Natural killer cell treated with Interleukin-12 subunit alpha and Interleukin-12 subunit beta and Interleukin-15 and Interleukin-18, amount 100 ng/mL, for 72 hours (primary cell): Measurements from ENCODE around the gene ID1. TPM values are rescaled to one million over a fixed set of nuclear protein-coding genes. Genes with fewer than 3 reads are reported as not detected.
"Not testable (repeated sequence)": the region's sequence is repeated elsewhere in the genome, so short reads cannot be mapped to it uniquely, and the experiment has no call there.

ENCODE experiments used
- ATAC-seq, 2 donors: fragments of 150-1000 bp; cut with Tn5 transposase in 1 of 2; sonication (Bioruptor Pico), chemical (Tn5 transposase) in 1 of 2; 2 replicates each; pipeline ENCODE4 v1.10.0; 2021
- DNase-seq: peaks from one replicate; pipeline ENCODE4 v3.0.0; 2022; ENCODE audit warnings: low spot score
- H3K27ac Mint-ChIP-seq, 2 donors: 1 replicate in 1 of 2; 2 replicates in 1 of 2; pipeline ENCODE4 v1.8.0; 2022; ENCODE audit warnings: mixed read lengths in 2 of 2, mild to moderate bottlenecking in 1 of 2, moderate library complexity in 1 of 2
- H3K27me3 Mint-ChIP-seq, 2 donors: 1 replicate in 1 of 2; 2 replicates in 1 of 2; pipeline ENCODE4 v1.8.0; 2022; ENCODE audit warnings: mixed read lengths in 2 of 2
- H3K36me3 Mint-ChIP-seq: one replicate; pipeline ENCODE4 v1.8.0; 2022; ENCODE audit warnings: mixed read lengths
- H3K4me1 Mint-ChIP-seq, 2 donors: 1 replicate in 1 of 2; 2 replicates in 1 of 2; pipeline ENCODE4 v1.8.0; 2022; ENCODE audit warnings: low read depth in 2 of 2, mixed read lengths in 2 of 2, mild to moderate bottlenecking in 1 of 2
- H3K4me3 Mint-ChIP-seq: one replicate; pipeline ENCODE4 v1.8.0; 2022; ENCODE audit warnings: mixed read lengths
- H3K9me3 Mint-ChIP-seq: 2 replicates; pipeline ENCODE4 v1.8.0; 2022; ENCODE audit warnings: mixed read lengths
- total RNA-seq, 2 donors: library from RNA; stranded (reverse); gene quantifications; one replicate each; pipeline ENCODE4 v1.2.3, GENCODE V29; 2022

The ID1 gene
- total RNA-seq, 2 donors from 2014 or later = 0.52 to 1.4 TPM

DNA sequence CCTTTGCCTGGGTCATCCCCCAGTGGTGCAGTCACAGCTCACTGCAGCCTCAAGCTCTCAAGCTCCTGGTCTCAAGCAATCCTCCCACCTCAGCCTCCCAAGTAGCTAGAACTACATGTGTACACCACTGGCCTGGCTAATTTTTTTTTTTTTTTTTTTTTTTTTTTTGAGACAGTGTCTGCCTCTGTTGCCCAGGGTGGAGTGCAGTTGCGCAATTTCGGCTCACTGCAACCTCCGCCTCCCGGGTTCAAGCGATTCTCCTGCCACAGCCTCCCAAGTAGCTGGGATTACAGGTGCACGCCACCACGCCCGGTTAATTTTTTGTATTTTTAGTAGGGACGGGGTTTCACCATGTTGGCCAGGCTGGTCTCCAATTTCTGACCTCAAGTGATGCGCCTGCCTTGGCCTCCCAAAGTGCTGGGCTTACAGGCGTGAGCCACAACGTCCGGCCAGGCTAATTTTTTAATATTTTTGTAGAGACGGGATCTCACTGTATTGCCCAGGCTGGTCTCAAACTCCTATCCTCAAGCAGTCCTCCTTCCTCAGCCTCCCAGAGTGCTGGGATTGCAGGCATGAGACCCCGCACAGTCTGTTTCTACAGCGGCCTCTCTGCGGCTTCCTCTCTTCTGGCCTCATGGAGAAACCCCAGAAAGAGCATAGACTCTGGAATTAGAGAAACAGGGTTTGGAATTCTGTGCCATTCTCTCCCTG lies 25.0 kb upstream of the ID1 start:
- not testable (repeated sequence) for H3K4me3 Mint-ChIP-seq, H3K4me1 Mint-ChIP-seq, H3K36me3 Mint-ChIP-seq, H3K9me3 Mint-ChIP-seq, H3K27ac Mint-ChIP-seq, H3K27me3 Mint-ChIP-seq, DNase-seq, ATAC-seq

DNA sequence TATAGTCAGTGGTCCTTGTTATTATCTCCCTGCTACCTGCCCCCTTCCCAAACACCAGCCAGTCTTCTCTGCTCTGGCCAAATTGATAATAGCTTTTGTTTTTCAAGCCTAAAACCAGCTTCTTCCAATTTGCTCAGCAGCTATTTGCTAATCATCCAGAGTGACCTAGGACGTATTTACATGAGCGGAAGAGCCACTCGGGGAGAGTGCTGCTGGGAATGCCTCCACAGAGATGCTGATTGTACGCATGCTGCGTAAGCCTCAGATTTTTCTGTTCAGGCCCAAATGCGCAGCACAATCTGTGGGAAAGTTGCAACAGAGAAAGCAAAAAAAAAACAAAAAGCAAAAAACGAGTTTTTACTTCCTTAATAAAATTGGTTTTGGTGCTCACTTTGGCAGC lies 24.4 kb upstream of the ID1 start:
- DNase-seq = no peak
- no peak for ATAC-seq
- Mint-ChIP-seq H3K9me3 (no peaks in the 10 kb centered on the region), H3K36me3 (no peaks in the 10 kb centered on the region), H3K27ac (no peak overlapping the region), H3K27me3 (no peaks in the 10 kb centered on the region), H3K4me3 (no peak overlapping the region), H3K4me1 (no peaks in the 10 kb centered on the region)

DNA sequence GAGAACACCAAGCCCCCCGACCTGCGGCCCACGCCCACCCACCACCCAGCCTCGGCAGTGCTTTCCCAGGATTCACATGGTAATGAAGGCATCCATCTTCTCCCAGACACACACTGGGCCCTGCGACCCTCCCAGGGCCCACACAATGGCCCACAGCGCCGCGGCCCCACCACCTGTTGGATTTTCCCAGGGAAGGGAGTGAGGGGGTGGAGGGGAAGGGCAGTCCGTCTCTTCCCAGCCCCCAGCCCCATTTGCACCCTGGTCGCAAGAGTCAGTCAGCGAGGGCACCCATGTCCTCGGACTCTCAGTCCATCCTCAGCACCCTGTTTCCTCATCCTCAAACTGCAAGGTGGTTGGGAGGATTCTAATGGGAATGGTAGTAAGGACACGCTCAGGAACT lies 23.7 kb upstream of the ID1 start:
- H3K27me3 Mint-ChIP-seq = no peaks in the 10 kb centered on the region
- no peaks in the 10 kb centered on the region for H3K36me3 Mint-ChIP-seq
- DNase-seq (no peak), ATAC-seq (no peak)
- H3K4me1 Mint-ChIP-seq = no peaks in the 10 kb centered on the region
- H3K27ac Mint-ChIP-seq = no peak overlapping the region
- no peaks in the 10 kb centered on the region for H3K9me3 Mint-ChIP-seq
- H3K4me3 Mint-ChIP-seq = no peak overlapping the region

DNA sequence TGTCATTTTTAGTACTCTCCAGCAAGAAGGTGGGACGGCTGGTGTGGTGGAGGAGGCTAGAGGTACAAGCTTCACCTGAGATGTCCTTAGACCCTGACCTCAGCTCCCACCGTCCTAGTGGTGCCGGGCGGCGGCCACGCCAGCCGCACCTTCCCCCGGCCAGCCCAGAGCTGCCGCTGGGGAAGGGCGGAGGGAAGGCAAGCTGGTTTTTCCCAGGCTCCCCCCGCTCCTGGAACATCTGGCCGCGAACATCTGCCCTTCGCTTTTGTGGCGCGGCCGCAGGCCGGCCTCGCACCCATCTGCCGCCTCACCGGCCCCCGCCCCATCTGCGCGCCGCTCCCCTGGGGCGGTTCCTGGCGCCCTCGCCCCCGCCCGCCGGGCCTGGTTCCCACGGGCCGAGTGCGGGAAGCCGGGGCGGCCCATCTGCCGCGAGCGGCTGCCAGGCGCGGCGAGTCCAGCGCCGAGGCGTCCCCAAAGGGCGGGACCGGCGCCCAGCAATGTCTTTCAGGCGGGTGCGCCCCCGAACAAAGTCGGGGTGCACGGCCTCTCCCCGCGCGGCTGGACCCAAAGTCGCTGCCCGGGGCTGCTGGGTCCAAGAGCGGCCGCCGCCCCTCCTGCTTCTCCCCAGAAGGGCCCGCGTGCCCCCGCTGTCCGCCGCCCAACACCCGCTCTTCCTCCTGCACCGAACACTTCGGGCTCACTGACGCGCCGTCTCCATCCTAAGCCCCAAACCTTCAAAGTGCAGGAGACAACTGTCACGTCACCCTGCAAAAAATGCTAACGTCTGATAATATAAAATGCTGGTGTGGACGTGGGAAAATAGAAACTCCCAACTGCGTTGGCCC lies 17.3 kb upstream of the ID1 start:
- Mint-ChIP-seq H3K9me3 (no peaks in the 10 kb centered on the region), H3K4me3 (peak overlapping the region; percentile 82), H3K4me1 (peaks cover 6 to 7% of the 10 kb centered on the region in 2 donors), H3K36me3 (peaks cover 5% of the 10 kb centered on the region), H3K27me3 (peaks cover 8 to 11% of the 10 kb centered on the region in 2 donors), H3K27ac (no peak overlapping the region)
- ATAC-seq (peak; percentile 66 to 73), DNase-seq (no peak)

DNA sequence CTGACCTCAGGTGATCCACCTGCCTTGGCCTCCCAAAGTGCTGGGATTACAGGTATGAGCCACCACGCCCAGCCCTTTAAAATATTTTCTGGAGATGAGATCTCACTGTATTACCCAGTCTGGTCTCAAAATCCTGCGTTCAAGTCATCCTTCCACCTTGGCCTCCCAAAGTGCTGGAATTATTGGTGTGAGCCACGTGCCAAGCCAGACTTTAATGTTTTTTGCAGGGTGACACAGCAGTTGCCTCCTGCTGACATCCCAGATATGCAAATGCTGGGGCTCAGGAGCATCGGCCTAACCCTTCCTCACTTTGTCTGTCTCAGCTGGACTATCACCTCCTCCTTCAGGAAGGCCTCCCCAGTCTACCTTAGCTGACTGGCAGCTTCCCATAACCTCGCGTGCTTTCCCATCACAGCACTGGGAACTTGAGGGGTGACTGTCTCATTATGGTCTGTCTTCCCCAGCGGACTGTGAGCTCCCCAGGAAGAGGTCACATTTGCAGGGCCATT lies 14.3 kb upstream of the ID1 start:
- no peak for ATAC-seq
- no peak overlapping the region for H3K27ac Mint-ChIP-seq
- H3K9me3 Mint-ChIP-seq = no peaks in the 10 kb centered on the region
- DNase-seq = no peak
- H3K27me3 Mint-ChIP-seq = peaks cover 8 to 23% of the 10 kb centered on the region in 2 donors
- H3K4me3 Mint-ChIP-seq = no peak overlapping the region
- H3K36me3 Mint-ChIP-seq = peaks cover 5% of the 10 kb centered on the region
- peaks cover 11 to 12% of the 10 kb centered on the region in 2 donors for H3K4me1 Mint-ChIP-seq

DNA sequence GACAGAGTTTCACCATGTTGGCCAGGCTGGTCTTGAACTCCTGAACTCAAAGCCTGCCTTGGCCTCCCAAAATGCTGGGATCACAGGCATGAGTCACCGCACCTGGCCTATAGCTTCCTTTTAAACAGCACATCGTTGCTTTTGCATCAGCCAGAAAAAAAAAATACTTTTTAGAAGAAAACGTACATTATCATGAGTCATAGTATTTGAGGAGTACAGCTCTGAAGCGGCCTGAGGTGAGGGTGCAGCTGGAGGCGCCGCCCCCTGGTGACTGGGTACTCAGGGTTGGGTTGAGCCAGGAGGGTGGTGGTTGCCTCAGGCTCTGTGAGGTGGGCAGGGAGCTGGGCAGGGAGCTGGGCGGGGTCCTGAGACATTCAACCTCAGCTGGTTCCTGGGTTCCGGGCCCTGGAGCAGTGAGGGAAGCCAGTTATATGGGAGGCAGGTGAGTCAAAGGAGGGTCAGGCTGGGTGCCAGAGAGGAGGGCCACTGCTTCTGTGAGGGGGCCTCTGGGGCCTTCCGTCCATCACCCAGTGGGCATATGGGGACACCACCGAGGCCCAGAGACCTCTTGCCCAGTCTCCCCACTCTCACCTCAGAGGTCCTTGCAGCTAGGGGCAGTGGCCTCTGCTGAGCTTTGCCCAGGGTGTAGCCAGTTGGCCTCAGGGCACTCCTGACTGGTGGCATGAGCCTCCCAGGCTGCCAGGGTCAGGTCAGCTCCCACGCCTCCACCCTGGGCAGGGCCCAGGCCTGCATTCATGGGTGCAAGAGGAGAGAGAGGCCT lies 11.7 kb upstream of the ID1 start:
- no peaks in the 10 kb centered on the region for H3K9me3 Mint-ChIP-seq
- H3K4me1 Mint-ChIP-seq = peaks cover 6 to 7% of the 10 kb centered on the region in 2 donors
- H3K36me3 Mint-ChIP-seq = peaks cover 2% of the 10 kb centered on the region
- no peak for ATAC-seq
- H3K4me3 Mint-ChIP-seq = no peak overlapping the region
- peaks cover 4 to 18% of the 10 kb centered on the region in 2 donors for H3K27me3 Mint-ChIP-seq
- H3K27ac Mint-ChIP-seq = no peak overlapping the region
- DNase-seq = no peak

DNA sequence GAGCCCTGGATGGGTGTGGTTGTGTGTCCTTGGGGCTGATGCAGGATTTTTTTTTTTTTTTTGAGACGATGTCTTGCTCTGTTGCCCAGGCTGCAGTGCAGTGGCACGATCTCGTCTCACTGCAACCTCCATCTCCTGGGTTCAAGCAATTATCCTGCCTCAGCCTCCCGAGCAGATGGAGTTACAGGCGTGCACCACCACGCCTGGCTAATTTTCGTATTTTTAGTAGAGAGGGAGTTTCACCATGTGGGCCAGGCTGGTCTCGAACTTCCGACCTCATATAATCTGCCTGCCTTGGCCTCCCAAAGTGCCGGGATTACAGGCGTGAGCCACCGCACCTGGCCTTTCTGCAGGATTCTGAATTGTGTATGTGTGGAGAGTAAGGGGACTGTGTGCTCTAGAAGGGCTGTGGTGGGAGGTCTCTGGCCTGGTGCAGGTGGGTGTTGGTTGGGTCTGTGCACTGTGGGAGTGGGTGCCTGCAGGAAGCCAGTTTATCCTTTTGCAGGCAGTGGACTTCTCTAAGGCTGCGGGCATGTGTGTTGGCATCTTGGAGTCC lies 11.0 kb upstream of the ID1 start:
- Mint-ChIP-seq H3K4me3 (no peak overlapping the region), H3K27me3 (peaks cover 0 to 12% of the 10 kb centered on the region in 2 donors), H3K36me3 (no peaks in the 10 kb centered on the region), H3K9me3 (no peaks in the 10 kb centered on the region), H3K4me1 (peaks cover 4 to 6% of the 10 kb centered on the region in 2 donors), H3K27ac (no peak overlapping the region)
- no peak for DNase-seq
- ATAC-seq = peak in 1 of 2 donors; percentile 32

DNA sequence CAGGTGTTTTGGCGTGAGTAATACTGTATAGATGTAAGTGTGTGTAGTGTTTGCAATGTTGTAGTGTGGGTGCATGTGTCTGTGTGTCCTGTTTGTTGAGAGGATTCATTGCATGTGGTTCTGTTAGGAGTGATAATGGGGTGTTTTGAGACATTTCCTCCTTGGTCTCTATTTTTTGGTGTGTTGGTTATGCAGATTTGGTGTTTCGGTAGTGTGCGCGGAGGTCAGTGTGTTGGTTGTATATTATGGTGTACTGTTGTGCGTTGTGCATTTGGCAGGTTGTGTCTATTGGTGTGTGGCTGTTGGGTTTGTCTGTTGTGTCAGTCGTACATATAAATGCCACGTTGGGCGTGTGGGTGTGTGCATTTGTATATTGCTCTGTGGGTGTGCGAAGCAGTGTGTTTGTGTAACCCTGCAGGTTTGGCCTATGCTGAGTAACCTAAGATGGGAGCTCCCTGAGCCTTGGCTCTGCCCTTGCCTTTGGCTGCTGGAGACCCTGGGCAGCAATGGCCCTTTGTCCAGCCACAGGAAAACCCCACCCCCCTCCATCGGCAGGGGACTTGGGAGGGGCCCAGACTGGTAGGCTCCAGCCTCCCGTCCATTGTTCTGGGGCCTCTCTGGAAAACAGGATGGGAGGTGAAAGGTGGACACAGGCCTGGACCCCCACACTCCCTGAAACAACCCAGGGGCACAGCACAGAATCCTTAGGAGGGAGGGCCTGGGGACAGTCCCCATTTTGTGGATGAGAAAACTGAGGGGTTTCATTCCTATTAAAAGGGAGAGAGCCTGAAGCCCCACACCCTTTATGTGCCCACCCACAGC lies 10.3 kb upstream of the ID1 start:
- DNase-seq = no peak
- no peaks in the 10 kb centered on the region for H3K36me3 Mint-ChIP-seq
- H3K4me1 Mint-ChIP-seq = peaks cover 4 to 6% of the 10 kb centered on the region in 2 donors
- H3K27me3 Mint-ChIP-seq = peaks cover 0 to 12% of the 10 kb centered on the region in 2 donors
- no peak overlapping the region for H3K27ac Mint-ChIP-seq
- H3K4me3 Mint-ChIP-seq = no peak overlapping the region
- no peak for ATAC-seq
- no peaks in the 10 kb centered on the region for H3K9me3 Mint-ChIP-seq

DNA sequence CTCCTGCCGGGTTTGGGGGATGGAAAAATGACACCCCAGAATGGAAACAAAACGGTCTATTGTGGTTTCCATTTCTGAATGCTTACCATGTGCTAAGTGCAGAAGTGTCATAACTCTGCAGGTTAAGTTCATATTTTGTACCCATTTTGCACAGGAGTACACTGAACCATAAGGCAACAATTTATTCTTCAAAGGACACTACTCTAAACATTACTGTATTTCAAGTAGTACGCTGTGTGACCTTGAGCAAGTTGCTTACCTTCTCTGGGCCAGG lies 9.8 kb upstream of the ID1 start:
- H3K4me3 Mint-ChIP-seq = no peak overlapping the region
- ATAC-seq (no peak), DNase-seq (no peak)
- H3K36me3 Mint-ChIP-seq = no peaks in the 10 kb centered on the region
- H3K27me3 Mint-ChIP-seq = peaks cover 0 to 12% of the 10 kb centered on the region in 2 donors
- H3K4me1 Mint-ChIP-seq = peaks cover 4 to 6% of the 10 kb centered on the region in 2 donors
- no peak overlapping the region for H3K27ac Mint-ChIP-seq
- no peaks in the 10 kb centered on the region for H3K9me3 Mint-ChIP-seq

DNA sequence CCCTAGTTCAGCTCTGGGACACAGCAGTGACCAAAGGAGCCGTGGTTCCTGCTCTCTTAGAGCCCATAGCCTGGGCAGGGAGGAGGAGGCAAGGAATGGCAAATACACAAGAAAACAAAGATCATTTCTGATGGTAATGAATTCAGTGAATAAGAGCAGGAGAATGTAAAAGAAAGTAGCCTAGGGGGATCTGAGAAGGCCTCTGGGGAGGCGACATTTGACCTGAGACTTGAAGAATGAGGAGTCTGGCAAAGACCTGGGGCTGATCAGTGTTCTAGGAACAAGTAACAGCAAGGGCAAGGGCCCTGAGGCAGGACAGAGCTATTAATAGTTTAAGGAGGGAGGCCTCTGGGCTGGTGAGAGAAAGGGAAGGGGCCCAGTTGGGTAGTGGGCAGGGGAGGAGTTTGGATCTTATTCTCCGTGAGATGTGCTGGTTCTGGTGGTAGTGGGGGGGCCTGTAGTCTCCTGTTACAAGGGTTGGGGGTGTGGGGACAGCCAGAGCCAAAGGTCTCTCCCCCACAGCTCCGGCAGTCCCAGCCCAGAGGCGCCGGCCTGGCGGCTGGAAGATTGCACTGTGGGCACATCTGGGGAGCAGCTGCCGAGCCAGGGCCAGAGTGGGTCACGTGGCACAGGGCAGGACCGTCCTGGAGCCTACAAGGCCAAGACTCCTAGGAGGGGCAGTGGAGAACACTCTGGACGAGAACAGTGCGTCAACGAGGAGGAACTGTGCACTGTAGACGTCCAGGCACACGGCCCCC lies 9.3 kb upstream of the ID1 start:
- H3K27me3 Mint-ChIP-seq = peaks cover 0 to 12% of the 10 kb centered on the region in 2 donors
- peak in 1 of 2 donors; percentile 11 for ATAC-seq
- peaks cover 4 to 6% of the 10 kb centered on the region in 2 donors for H3K4me1 Mint-ChIP-seq
- H3K9me3 Mint-ChIP-seq = no peaks in the 10 kb centered on the region
- no peak overlapping the region for H3K4me3 Mint-ChIP-seq
- no peak for DNase-seq
- H3K27ac Mint-ChIP-seq = no peak overlapping the region
- H3K36me3 Mint-ChIP-seq = no peaks in the 10 kb centered on the region

DNA sequence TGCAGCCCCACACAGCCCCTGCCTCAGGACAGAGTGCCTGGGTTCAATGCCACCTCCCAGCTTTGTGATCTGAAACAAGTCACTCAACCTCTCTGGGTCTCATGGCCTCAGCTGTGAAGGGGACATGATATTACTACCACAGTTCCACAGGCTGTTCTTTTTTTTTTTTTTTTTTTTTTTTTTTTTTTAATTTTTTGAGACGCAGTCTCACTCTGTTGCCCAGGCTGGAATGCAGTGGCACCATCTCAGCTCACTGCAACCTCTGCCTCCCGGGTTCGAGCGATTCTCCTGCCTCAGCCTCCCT lies 8.7 kb upstream of the ID1 start:
- H3K27ac Mint-ChIP-seq, H3K4me3 Mint-ChIP-seq, DNase-seq, ATAC-seq, H3K4me1 Mint-ChIP-seq, H3K9me3 Mint-ChIP-seq, H3K36me3 Mint-ChIP-seq: not testable (repeated sequence)
- peaks cover 0 to 12% of the 10 kb centered on the region in 2 donors for H3K27me3 Mint-ChIP-seq

DNA sequence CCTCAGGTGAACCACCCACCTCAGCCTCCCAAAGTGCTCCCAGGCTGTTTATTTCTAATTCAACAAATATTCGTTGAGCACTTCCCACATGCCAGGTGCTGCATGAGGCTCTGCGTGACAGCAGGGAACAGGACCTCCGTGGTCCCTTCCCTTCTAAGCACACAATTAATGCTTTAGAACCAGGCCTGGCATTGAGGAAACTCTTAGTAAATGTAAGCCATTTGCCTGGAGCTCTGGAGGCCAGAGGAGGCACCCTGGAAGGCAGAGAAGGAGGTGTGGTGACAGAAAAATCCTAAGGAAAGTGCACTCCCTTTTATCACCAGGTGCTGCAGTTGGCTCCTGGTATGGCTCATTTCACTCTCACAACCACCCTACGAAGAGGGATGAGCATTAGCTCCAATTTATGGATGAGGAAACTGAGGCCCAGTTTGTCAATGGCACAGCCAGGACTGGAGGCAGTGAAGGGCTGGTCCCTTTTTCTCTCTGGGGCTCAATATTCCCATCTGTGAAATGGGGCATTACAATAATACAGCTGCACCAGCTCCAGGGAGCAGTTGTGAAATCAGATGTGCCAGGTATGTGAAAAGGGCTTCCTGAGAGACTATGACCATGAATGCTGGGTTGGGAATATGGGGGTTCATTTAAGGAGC lies 8.1 kb upstream of the ID1 start:
- ATAC-seq (no peak), DNase-seq (no peak)
- H3K27ac Mint-ChIP-seq = no peak overlapping the region
- H3K4me1 Mint-ChIP-seq = peaks cover 4 to 6% of the 10 kb centered on the region in 2 donors
- H3K27me3 Mint-ChIP-seq = peaks cover 0 to 12% of the 10 kb centered on the region in 2 donors
- no peak overlapping the region for H3K4me3 Mint-ChIP-seq
- no peaks in the 10 kb centered on the region for H3K36me3 Mint-ChIP-seq
- no peaks in the 10 kb centered on the region for H3K9me3 Mint-ChIP-seq
